Pons (tissue), 1 donor: ENCODE measurements around the gene TIMM17B.
A peak's percentile ranks its signal among the peaks of the same experiment; 100 is the strongest.
"Not testable (repeated sequence)": the region's sequence is repeated elsewhere in the genome, so short reads cannot be mapped to it uniquely, and the experiment has no call there.

Experiments used
- DNase-seq: peaks from one replicate; pipeline ENCODE4 v3.0.0-alpha.2; 2016; ENCODE audit warnings: low spot score

The TIMM17B gene

GRCh38 chrX:48893556-48894348, 3.8 kb downstream of the TIMM17B start:
- DNase-seq: no peak

GRCh38 chrX:48892896-48893295, 4.7 kb downstream of the TIMM17B start:
- DNase-seq: no peak

GRCh38 chrX:48891402-48892288, 5.9 kb downstream of the TIMM17B start:
- DNase-seq: peak; percentile 73

- peak; percentile 3 for DNase-seq
Observed at GRCh38 chrX:48890934-48891401, 6.6 kb downstream of the TIMM17B start.

- DNase-seq: no peak
Observed at GRCh38 chrX:48890296-48890925, 7.2 kb downstream of the TIMM17B start.

GRCh38 chrX:48886586-48886985, 11.0 kb downstream of the TIMM17B start:
- not testable (repeated sequence) for DNase-seq

GRCh38 chrX:48883729-48884128, 13.8 kb downstream of the TIMM17B start:
- no peak for DNase-seq

GRCh38 chrX:48876944-48877343, 20.6 kb downstream of the TIMM17B start:
- not testable (repeated sequence) for DNase-seq

GRCh38 chrX:48872017-48872416, 25.6 kb downstream of the TIMM17B start:
- not testable (repeated sequence) for DNase-seq

- DNase-seq: peak; percentile 1
Observed at GRCh38 chrX:48864210-48864609, 33.4 kb downstream of the TIMM17B start.

- no peak for DNase-seq
Observed at GRCh38 chrX:48854898-48855297, 42.7 kb downstream of the TIMM17B start.

GRCh38 chrX:48854121-48854804, 43.3 kb downstream of the TIMM17B start:
- DNase-seq: not testable (repeated sequence)

- not testable (repeated sequence) for DNase-seq
Observed at GRCh38 chrX:48853494-48853893, 44.1 kb downstream of the TIMM17B start.

- DNase-seq: no peak
Observed at GRCh38 chrX:48852857-48853256, 44.7 kb downstream of the TIMM17B start.

GRCh38 chrX:48848847-48849246, 48.7 kb downstream of the TIMM17B start:
- no peak for DNase-seq
